CD8-positive, alpha-beta memory T cell (primary cell): ENCODE data around the gene RPS28. TPM values are rescaled to one million over a fixed set of nuclear protein-coding genes. Genes with fewer than 3 reads are reported as not detected.

Source experiments
- CTCF ChIA-PET: fragments of 350-600 bp; sonication (Branson Sonifier 250); formaldehyde crosslinking; loops from one replicate; lab custom pipeline; 2021; ENCODE audit warnings: antibody characterized with exemption; lab: Charles Lee
- POLR2A ChIA-PET: fragments of 350-600 bp; sonication (Branson Sonifier 250); formaldehyde crosslinking; loops from one replicate; lab custom pipeline; 2021; ENCODE audit warnings: antibody characterized with exemption; lab: Charles Lee
- DNase-seq, 5 donors: peaks; one replicate each; pipeline versions ENCODE4 v3.0.0 to v3.0.0-alpha.2; 2020 to 2022; ENCODE audit warnings: mixed read lengths in 1 of 5
- H3K27ac ChIP-seq: one replicate; pipeline ENCODE4 v1.7.0; 2013; ENCODE audit warnings: low read depth, mild to moderate bottlenecking, low read length, moderate library complexity
- H3K27me3 ChIP-seq: 2 replicates; pipeline ENCODE4 v1.7.0; 2013; ENCODE audit warnings: low read length, mild to moderate bottlenecking; ENCODE audit not compliant: insufficient read depth, poor library complexity, severe bottlenecking
- H3K36me3 ChIP-seq: 2 replicates; pipeline ENCODE4 v1.7.0; 2013; ENCODE audit warnings: mild to moderate bottlenecking, low read length, moderate library complexity; ENCODE audit not compliant: insufficient read depth
- H3K4me1 ChIP-seq: 2 replicates; pipeline ENCODE4 v1.7.0; 2013; ENCODE audit warnings: mild to moderate bottlenecking, low read length, moderate library complexity; ENCODE audit not compliant: insufficient read depth
- H3K4me3 ChIP-seq: 2 replicates; pipeline ENCODE4 v1.7.0; 2013; ENCODE audit warnings: mild to moderate bottlenecking, low read length
- H3K9me3 ChIP-seq: 2 replicates; pipeline ENCODE4 v1.7.0; 2013; ENCODE audit warnings: mild to moderate bottlenecking, low read length
- H3K27ac Mint-ChIP-seq, 8 donors: one replicate each; pipeline ENCODE4 v1.8.0; 2020 to 2021; ENCODE audit warnings: mixed read lengths in 8 of 8, mild to moderate bottlenecking in 6 of 8, inconsistent platforms in 3 of 8, moderate library complexity in 3 of 8
- H3K27me3 Mint-ChIP-seq, 2 donors: one replicate each; pipeline ENCODE4 v1.8.0; 2020 to 2021; ENCODE audit warnings: mixed read lengths in 2 of 2, mild to moderate bottlenecking in 1 of 2, moderate library complexity in 1 of 2
- H3K36me3 Mint-ChIP-seq, 3 donors: one replicate each; pipeline ENCODE4 v1.8.0; 2020 to 2021; ENCODE audit warnings: mixed read lengths in 3 of 3, inconsistent platforms in 1 of 3, mild to moderate bottlenecking in 1 of 3
- H3K4me1 Mint-ChIP-seq, 3 donors: one replicate each; pipeline ENCODE4 v1.8.0; 2020 to 2021; ENCODE audit warnings: mixed read lengths in 3 of 3, inconsistent platforms in 1 of 3, mild to moderate bottlenecking in 1 of 3
- H3K4me3 Mint-ChIP-seq, 7 donors: one replicate each; pipeline ENCODE4 v1.8.0; 2020 to 2021; ENCODE audit warnings: mixed read lengths in 7 of 7, mild to moderate bottlenecking in 6 of 7, moderate library complexity in 4 of 7, inconsistent platforms in 2 of 7
- H3K9me3 Mint-ChIP-seq, 5 donors: one replicate each; pipeline ENCODE4 v1.8.0; 2020 to 2022; ENCODE audit warnings: mixed read lengths in 5 of 5, mild to moderate bottlenecking in 3 of 5, moderate library complexity in 2 of 5, inconsistent platforms in 1 of 5
- polyA plus RNA-seq: library from polyadenylated mRNA; unstranded; fragments of 300-500 nt; fragmentation: Illumina TruSeq; gene quantifications from one replicate; pipeline ENCODE4 v1.2.3, GENCODE V29; 2021
- total RNA-seq, 2 experiments: library from RNA; stranded (reverse); gene quantifications; one replicate each; pipeline ENCODE4 v1.2.3, GENCODE V29; 2021

RPS28 gene
- total and polyA plus RNA-seq, 3 experiments from 2014 or later, result 2,153 to 2,694 (median 2,200) TPM

- Mint-ChIP-seq H3K36me3 (peaks cover 0 to 40% (median 0%) of the 10 kb centered on the region in 3 donors), H3K4me3 (peak overlapping the region; percentile 93 to 96 (median 95)), H3K9me3 (no peaks in the 10 kb centered on the region), H3K4me1 (peaks cover 29 to 41% (median 31%) of the 10 kb centered on the region in 3 donors), H3K27ac (peak overlapping the region; percentile 45 to 97 (median 88)), H3K27me3 (no peaks in the 10 kb centered on the region)
- Histone ChIP-seq H3K27ac (peak overlapping the region; percentile 76), H3K9me3 (no peaks in the 10 kb centered on the region), H3K36me3 (no peaks in the 10 kb centered on the region), H3K4me3 (no peak overlapping the region), H3K4me1 (peaks cover 27% of the 10 kb centered on the region), H3K27me3 (no peaks in the 10 kb centered on the region)
- DNase-seq, result peak in 1 of 5 donors; percentile 39
- CTCF ChIA-PET, result interaction anchor here (1.3 kb wide), 1 partner anchor 40 kb away, joined by 3 read pairs; no protein-coding TSS in a partner anchor
- POLR2A ChIA-PET, result no interaction called here
Observed at GRCh38 chr19:8306235-8307054, 14.9 kb upstream of the RPS28 start.

DNA sequence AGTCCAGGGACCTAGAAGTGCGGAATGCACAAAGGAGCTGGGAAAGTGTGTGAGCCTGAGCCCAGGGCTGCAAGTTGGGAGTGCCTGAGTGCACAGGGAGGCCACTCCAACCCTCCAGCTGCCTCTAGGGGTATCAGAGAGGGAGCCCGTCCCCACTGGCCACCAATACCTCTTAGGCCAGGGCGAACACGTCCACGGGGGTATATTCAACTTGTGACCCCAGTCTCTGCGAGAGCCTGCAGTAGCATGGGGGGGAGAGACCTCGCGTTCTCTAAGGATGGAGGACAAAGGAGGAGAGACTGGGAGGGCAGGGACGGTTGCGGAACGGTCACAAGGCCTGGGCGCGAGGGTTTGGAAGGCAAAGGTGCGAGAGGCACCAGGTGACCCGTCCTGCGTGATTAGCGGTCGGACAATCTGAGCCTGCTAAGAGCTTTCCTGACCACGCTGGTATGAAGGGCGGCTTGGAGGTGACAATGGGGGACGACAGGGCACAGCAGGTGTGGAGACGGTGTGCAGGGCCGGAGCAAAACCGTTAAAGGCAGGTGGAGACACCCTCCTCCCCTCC, 13.8 kb upstream of the RPS28 start:
- CTCF ChIA-PET, result interaction anchor here (1.3 kb wide), 1 partner anchor 41 kb away, joined by 3 read pairs; no protein-coding TSS in a partner anchor
- DNase-seq, result peak in 1 of 5 donors; percentile 36
- peaks cover 29 to 41% (median 31%) of the 10 kb centered on the region in 3 donors for H3K4me1 Mint-ChIP-seq
- H3K27me3 ChIP-seq, result no peaks in the 10 kb centered on the region
- H3K4me3 Mint-ChIP-seq, result peak overlapping the region; percentile 93 to 96 (median 95)
- H3K4me3 ChIP-seq, result peak overlapping the region; percentile 88
- POLR2A ChIA-PET, result no interaction called here
- peak overlapping the region; percentile 85 to 99 (median 96) for H3K27ac Mint-ChIP-seq
- no peaks in the 10 kb centered on the region for H3K36me3 ChIP-seq
- peaks cover 0 to 39% (median 0%) of the 10 kb centered on the region in 3 donors for H3K36me3 Mint-ChIP-seq
- no peaks in the 10 kb centered on the region for H3K9me3 Mint-ChIP-seq
- H3K9me3 ChIP-seq, result no peaks in the 10 kb centered on the region
- H3K27me3 Mint-ChIP-seq, result no peaks in the 10 kb centered on the region
- H3K4me1 ChIP-seq, result peaks cover 27% of the 10 kb centered on the region
- peak overlapping the region; percentile 76 for H3K27ac ChIP-seq

DNA sequence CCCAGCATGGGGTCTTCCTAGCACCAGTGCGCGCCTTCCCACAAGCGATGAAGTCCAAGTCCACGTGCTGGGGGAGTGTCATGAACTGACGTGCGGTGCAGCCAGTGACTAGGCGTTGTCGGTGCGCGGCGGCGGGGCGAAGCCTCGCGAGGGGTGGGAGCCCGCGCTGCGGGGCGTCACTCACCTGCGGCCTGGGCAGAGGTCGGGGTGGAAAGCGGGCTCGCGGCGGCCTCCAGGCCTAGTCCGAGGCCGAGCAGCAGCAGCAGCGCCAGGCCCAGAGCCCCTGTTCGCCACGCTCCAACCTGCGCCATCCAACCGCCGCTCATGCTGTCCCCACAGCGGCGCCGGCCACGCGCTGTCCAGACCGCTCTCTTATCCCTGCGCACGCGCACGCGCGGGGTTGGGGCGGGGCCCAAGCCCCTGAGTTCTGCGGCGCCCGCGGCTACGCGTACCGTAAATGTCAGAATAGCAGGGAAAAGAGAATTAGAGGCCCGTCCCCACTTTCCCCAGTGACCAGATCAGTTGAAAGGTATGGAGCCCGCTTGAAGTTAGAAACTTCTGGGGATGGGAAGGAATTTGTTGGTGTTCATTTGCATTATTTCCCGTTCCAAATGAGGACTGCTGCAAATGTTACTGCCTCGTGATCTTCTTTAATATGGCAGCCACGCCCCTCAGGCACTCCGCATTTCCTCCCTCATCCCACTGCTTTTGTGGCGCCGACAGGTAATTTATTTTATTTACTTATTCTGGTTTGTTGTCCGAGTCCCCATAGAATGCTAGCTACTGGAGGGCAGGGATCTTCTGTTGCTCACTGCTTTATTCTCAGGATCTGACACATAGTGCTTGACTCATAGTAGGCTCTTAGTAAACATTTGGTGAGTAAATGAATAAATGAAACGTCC, 13.1 kb upstream of the RPS28 start, which contains the start of gene CD320:
TSS of gene CD320 (minus strand) at position 394 of the 902 bp plus-strand sequence. CDS start at position 326, 68 bp downstream.
- Mint-ChIP-seq H3K4me3 (peak within 1 kb of the TSS; percentile 93 to 96 (median 95)), H3K36me3 (peaks cover 0 to 44% (median 0%) of the 10 kb centered on the region in 3 donors), H3K27me3 (no peaks in the 10 kb centered on the region), H3K4me1 (peaks cover 29 to 41% (median 31%) of the 10 kb centered on the region in 3 donors), H3K9me3 (no peaks in the 10 kb centered on the region), H3K27ac (peak within 1 kb of the TSS; percentile 85 to 99 (median 96))
- Histone ChIP-seq H3K4me1 (peaks cover 27% of the 10 kb centered on the region), H3K27ac (peak within 1 kb of the TSS; percentile 76), H3K4me3 (peak within 1 kb of the TSS; percentile 88), H3K27me3 (no peaks in the 10 kb centered on the region), H3K36me3 (no peaks in the 10 kb centered on the region), H3K9me3 (no peaks in the 10 kb centered on the region)
- DNase-seq, result peak; percentile 76 to 92 (median 86)
- ChIA-PET POLR2A (no interaction called here), CTCF (interaction anchor here (1.7 kb wide), 1 partner anchor 270 kb away, joined by 3 read pairs; no protein-coding TSS in a partner anchor)

GRCh38 chr19:8308891-8309291, 12.4 kb upstream of the RPS28 start:
- Mint-ChIP-seq H3K9me3 (no peaks in the 10 kb centered on the region), H3K27me3 (no peaks in the 10 kb centered on the region)
- POLR2A ChIA-PET, result no interaction called here

GRCh38 chr19:8310342-8311055, 10.8 kb upstream of the RPS28 start:
- DNase-seq, result peak in 1 of 5 donors; percentile 23

More at GRCh38 chr19:8308891-8309291, 12.4 kb upstream of the RPS28 start:
- Histone ChIP-seq H3K27me3 (no peaks in the 10 kb centered on the region), H3K4me1 (peaks cover 27% of the 10 kb centered on the region), H3K27ac (no peak overlapping the region), H3K4me3 (peak overlapping the region; percentile 88), H3K9me3 (no peaks in the 10 kb centered on the region), H3K36me3 (no peaks in the 10 kb centered on the region)
- DNase-seq, result peak in 1 of 5 donors; percentile 9
- H3K4me1 Mint-ChIP-seq, result peaks cover 29 to 41% (median 31%) of the 10 kb centered on the region in 3 donors
- CTCF ChIA-PET, result interaction anchor here (1.7 kb wide), 1 partner anchor 270 kb away, joined by 3 read pairs; no protein-coding TSS in a partner anchor
- H3K4me3 Mint-ChIP-seq, result peak overlapping the region; percentile 93 to 96 (median 95)
- H3K27ac Mint-ChIP-seq, result peak overlapping the region; percentile 84 to 96 (median 90)
- H3K36me3 Mint-ChIP-seq, result peaks cover 0 to 50% (median 0%) of the 10 kb centered on the region in 3 donors

GRCh38 chr19:8311461-8312260, 9.6 kb upstream of the RPS28 start:
- H3K27ac ChIP-seq, result no peak overlapping the region
- Mint-ChIP-seq H3K4me1 (peaks cover 21 to 32% (median 22%) of the 10 kb centered on the region in 3 donors), H3K36me3 (peaks cover 0 to 61% (median 4%) of the 10 kb centered on the region in 3 donors), H3K27ac (peak overlapping the region in 1 of 8 donors; percentile 23), H3K27me3 (no peaks in the 10 kb centered on the region), H3K4me3 (no peak overlapping the region), H3K9me3 (no peaks in the 10 kb centered on the region)
- no peak overlapping the region for H3K4me3 ChIP-seq
- ChIA-PET CTCF (no interaction called here), POLR2A (no interaction called here)
- peak in 1 of 5 donors; percentile 38 for DNase-seq
- no peaks in the 10 kb centered on the region for H3K27me3 ChIP-seq
- H3K9me3 ChIP-seq, result no peaks in the 10 kb centered on the region
- peaks cover 11% of the 10 kb centered on the region for H3K36me3 ChIP-seq
- H3K4me1 ChIP-seq, result peaks cover 21% of the 10 kb centered on the region

More at GRCh38 chr19:8310342-8311055, 10.8 kb upstream of the RPS28 start:
- Histone ChIP-seq H3K9me3 (no peaks in the 10 kb centered on the region), H3K36me3 (peaks cover 9% of the 10 kb centered on the region), H3K27me3 (no peaks in the 10 kb centered on the region), H3K4me1 (peaks cover 27% of the 10 kb centered on the region), H3K27ac (no peak overlapping the region), H3K4me3 (no peak overlapping the region)
- CTCF ChIA-PET, result interaction anchor here (0.7 to 1.7 kb wide), 2 partner anchors 13 to 268 kb away, joined by 3 read pairs; no protein-coding TSS in a partner anchor
- POLR2A ChIA-PET, result no interaction called here
- H3K36me3 Mint-ChIP-seq, result peaks cover 0 to 57% (median 2%) of the 10 kb centered on the region in 3 donors
- peaks cover 29 to 39% (median 31%) of the 10 kb centered on the region in 3 donors for H3K4me1 Mint-ChIP-seq
- no peak overlapping the region for H3K27ac Mint-ChIP-seq
- no peak overlapping the region for H3K4me3 Mint-ChIP-seq
- no peaks in the 10 kb centered on the region for H3K9me3 Mint-ChIP-seq
- no peaks in the 10 kb centered on the region for H3K27me3 Mint-ChIP-seq
